ENCODE results near the gene TREML1.

Gene TREML1

GRCh38 chr6:41174610-41175009 is 20.5 kb upstream of the TREML1 start:
- no peak for ATAC-seq (ENCODE audit: low read depth)
- Histone ChIP-seq H3K36me3 (ENCODE audit: low read depth) (no peaks in the 10 kb centered on the region), H3K27ac (ENCODE audit: poor library complexity, severe bottlenecking) (no peak overlapping the region), H3K4me1 (ENCODE audit: insufficient read depth, poor library complexity, severe bottlenecking) (no peaks in the 10 kb centered on the region), H3K27me3 (ENCODE audit: insufficient read depth, poor library complexity, severe bottlenecking) (no peaks in the 10 kb centered on the region), H3K9me3 (ENCODE audit: severe bottlenecking) (no peaks in the 10 kb centered on the region), H3K4me3 (ENCODE audit: severe bottlenecking) (no peak overlapping the region)
- no peak for TF ChIP-seq CTCF (IDR thresholded peaks at IDR 0.05; ENCODE audit: poor library complexity, severe bottlenecking)
- DNase-seq (ENCODE audit: low spot score): no peak

GRCh38 chr6:41171908-41172307 is 17.8 kb upstream of the TREML1 start:
- no peak overlapping the region for H3K4me3 ChIP-seq (ENCODE audit: severe bottlenecking)
- TF ChIP-seq CTCF (IDR thresholded peaks at IDR 0.05; ENCODE audit: poor library complexity, severe bottlenecking): no peak
- no peaks in the 10 kb centered on the region for H3K4me1 ChIP-seq (ENCODE audit: insufficient read depth, poor library complexity, severe bottlenecking)

GRCh38 chr6:41170547-41171160 is 16.5 kb upstream of the TREML1 start:
- Histone ChIP-seq H3K36me3 (ENCODE audit: low read depth) (no peaks in the 10 kb centered on the region), H3K4me3 (ENCODE audit: severe bottlenecking) (no peak overlapping the region), H3K9me3 (ENCODE audit: severe bottlenecking) (no peaks in the 10 kb centered on the region), H3K27ac (ENCODE audit: poor library complexity, severe bottlenecking) (no peak overlapping the region), H3K27me3 (ENCODE audit: insufficient read depth, poor library complexity, severe bottlenecking) (no peaks in the 10 kb centered on the region), H3K4me1 (ENCODE audit: insufficient read depth, poor library complexity, severe bottlenecking) (no peaks in the 10 kb centered on the region)
- ATAC-seq (ENCODE audit: low read depth): no peak
- no peak for DNase-seq (ENCODE audit: low spot score)
- no peak for TF ChIP-seq CTCF (IDR thresholded peaks at IDR 0.05; ENCODE audit: poor library complexity, severe bottlenecking)

More at GRCh38 chr6:41171908-41172307, 17.8 kb upstream of the TREML1 start:
- Histone ChIP-seq H3K36me3 (ENCODE audit: low read depth) (no peaks in the 10 kb centered on the region), H3K9me3 (ENCODE audit: severe bottlenecking) (no peaks in the 10 kb centered on the region), H3K27ac (ENCODE audit: poor library complexity, severe bottlenecking) (no peak overlapping the region), H3K27me3 (ENCODE audit: insufficient read depth, poor library complexity, severe bottlenecking) (no peaks in the 10 kb centered on the region)
- ATAC-seq (ENCODE audit: low read depth) (no peak), DNase-seq (ENCODE audit: low spot score) (no peak)

GRCh38 chr6:41167173-41167963 is 13.2 kb upstream of the TREML1 start:
- no peak overlapping the region for H3K4me3 ChIP-seq (ENCODE audit: severe bottlenecking)
- H3K36me3 ChIP-seq (ENCODE audit: low read depth): no peaks in the 10 kb centered on the region
- no peaks in the 10 kb centered on the region for H3K9me3 ChIP-seq (ENCODE audit: severe bottlenecking)
- no peaks in the 10 kb centered on the region for H3K4me1 ChIP-seq (ENCODE audit: insufficient read depth, poor library complexity, severe bottlenecking)
- no peaks in the 10 kb centered on the region for H3K27me3 ChIP-seq (ENCODE audit: insufficient read depth, poor library complexity, severe bottlenecking)
- TF ChIP-seq CTCF (IDR thresholded peaks at IDR 0.05; ENCODE audit: poor library complexity, severe bottlenecking): no peak
- no peak for DNase-seq (ENCODE audit: low spot score)
- H3K27ac ChIP-seq (ENCODE audit: poor library complexity, severe bottlenecking): no peak overlapping the region
- ATAC-seq (ENCODE audit: low read depth): peak; percentile 52; the same call in 1 of the 3 replicates
